Measurements from ENCODE around the gene VMP1. TPM values are rescaled to one million over a fixed set of nuclear protein-coding genes. Genes with fewer than 3 reads are reported as not detected.

VMP1 gene
- total and polyA plus RNA-seq, 2 of the 13 experiments (the other 11 are each of a cell fraction or from before 2014, with no cell fraction given) = 186 to 271 TPM

- TF ChIP-seq ATF7 (IDR thresholded peaks at IDR 0.05) = no peak
- TF ChIP-seq ATF7 (CRISPR knock-in tag; IDR thresholded peaks at IDR 0.05) = no peak
- TF ChIP-seq ZNF138 (CRISPR knock-in tag; IDR thresholded peaks at IDR 0.05; ENCODE audit: low read depth) = no peak
- no peak for TF ChIP-seq MLXIP (CRISPR knock-in tag; IDR thresholded peaks at IDR 0.05; ENCODE audit: borderline replicate concordance)
- no peak for TF ChIP-seq FOXC1 (CRISPR knock-in tag; IDR thresholded peaks at IDR 0.05; ENCODE audit: borderline replicate concordance)
- no peak for TF ChIP-seq ZNF253 (CRISPR knock-in tag; IDR thresholded peaks at IDR 0.05; ENCODE audit: borderline replicate concordance)
- no peak for TF ChIP-seq HNRNPL (IDR thresholded peaks at IDR 0.05; ENCODE audit: low read depth, low read length)
- no peak for TF ChIP-seq ZNF737 (CRISPR knock-in tag; IDR thresholded peaks at IDR 0.05; ENCODE audit: borderline replicate concordance)
- TF ChIP-seq ZBTB14 (CRISPR knock-in tag; IDR thresholded peaks at IDR 0.05) = no peak
- TF ChIP-seq ZNF749 (CRISPR knock-in tag; IDR thresholded peaks at IDR 0.05; ENCODE audit: borderline replicate concordance) = no peak
- TF ChIP-seq, protein P1, sequence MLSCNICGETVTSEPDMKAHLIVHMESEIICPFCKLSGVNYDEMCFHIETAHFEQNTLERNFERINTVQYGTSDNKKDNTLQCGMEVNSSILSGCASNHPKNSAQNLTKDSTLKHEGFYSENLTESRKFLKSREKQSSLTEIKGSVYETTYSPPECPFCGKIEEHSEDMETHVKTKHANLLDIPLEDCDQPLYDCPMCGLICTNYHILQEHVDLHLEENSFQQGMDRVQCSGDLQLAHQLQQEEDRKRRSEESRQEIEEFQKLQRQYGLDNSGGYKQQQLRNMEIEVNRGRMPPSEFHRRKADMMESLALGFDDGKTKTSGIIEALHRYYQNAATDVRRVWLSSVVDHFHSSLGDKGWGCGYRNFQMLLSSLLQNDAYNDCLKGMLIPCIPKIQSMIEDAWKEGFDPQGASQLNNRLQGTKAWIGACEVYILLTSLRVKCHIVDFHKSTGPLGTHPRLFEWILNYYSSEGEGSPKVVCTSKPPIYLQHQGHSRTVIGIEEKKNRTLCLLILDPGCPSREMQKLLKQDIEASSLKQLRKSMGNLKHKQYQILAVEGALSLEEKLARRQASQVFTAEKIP (CRISPR knock-in tag; IDR thresholded peaks at IDR 0.05; ENCODE audit: borderline replicate concordance) = no peak
- TF ChIP-seq KLF12 (CRISPR knock-in tag; IDR thresholded peaks at IDR 0.05; ENCODE audit: borderline replicate concordance) = no peak
- peak in 1 of 2 experiments; percentile 27; a peak in 1 of 4 replicates for TF ChIP-seq POLR2A (IDR thresholded peaks at IDR 0.05; ENCODE audit: insufficient read depth in 1 of 2, low read depth in 2 of 2, low read length in 2 of 2)
- no peak for TF ChIP-seq FLYWCH1 (CRISPR knock-in tag; IDR thresholded peaks at IDR 0.05)
- TF ChIP-seq RFX3 (CRISPR knock-in tag; IDR thresholded peaks at IDR 0.05) = no peak
- no peak for TF ChIP-seq ZNF691 (CRISPR knock-in tag; IDR thresholded peaks at IDR 0.05; ENCODE audit: borderline replicate concordance, low read depth)
- TF ChIP-seq SMAD9 (CRISPR knock-in tag; IDR thresholded peaks at IDR 0.05) = no peak
- TF ChIP-seq ZNF362 (CRISPR knock-in tag; IDR thresholded peaks at IDR 0.05; ENCODE audit: borderline replicate concordance) = no peak
- TF ChIP-seq MBD4 (IDR thresholded peaks at IDR 0.05; ENCODE audit: borderline replicate concordance, low read length) = 0 out of 2 replicates have a peak, but pooled peaks have one; percentile 16
Observed at GRCh38 chr17:59694344-59694743, 13.1 kb upstream of the VMP1 start (continued).
